Suprapubic skin (tissue), 3 donors: ENCODE data around the gene SMIM34.
"Not testable (repeated sequence)": the region's sequence is repeated elsewhere in the genome, so short reads cannot be mapped to it uniquely, and the experiment has no call there.

Source experiments
- EP300 ChIP-seq: sonication (generic); formaldehyde crosslinking; IDR thresholded peaks from one replicate; pipeline ENCODE4 v1.6.1; 2017; ENCODE audit warnings: antibody characterized with exemption
- POLR2A ChIP-seq, 2 donors: fragments of 450-650 bp; IDR thresholded peaks; one replicate each; pipeline ENCODE4 v1.6.1; 2017; ENCODE audit warnings: antibody characterized with exemption in 2 of 2, mild to moderate bottlenecking in 2 of 2, moderate library complexity in 2 of 2
- TF ChIP-seq, protein P1 (sequence below), 2 donors: fragments of 200-600 bp in 1 of 2; fragments of 450-650 bp in 1 of 2; sonication (generic) in 1 of 2; IDR thresholded peaks; one replicate each; pipeline ENCODE4 v1.5.1; 2016 to 2019; ENCODE audit warnings: antibody characterized with exemption in 2 of 2, mild to moderate bottlenecking in 1 of 2, moderate library complexity in 1 of 2

DNA sequence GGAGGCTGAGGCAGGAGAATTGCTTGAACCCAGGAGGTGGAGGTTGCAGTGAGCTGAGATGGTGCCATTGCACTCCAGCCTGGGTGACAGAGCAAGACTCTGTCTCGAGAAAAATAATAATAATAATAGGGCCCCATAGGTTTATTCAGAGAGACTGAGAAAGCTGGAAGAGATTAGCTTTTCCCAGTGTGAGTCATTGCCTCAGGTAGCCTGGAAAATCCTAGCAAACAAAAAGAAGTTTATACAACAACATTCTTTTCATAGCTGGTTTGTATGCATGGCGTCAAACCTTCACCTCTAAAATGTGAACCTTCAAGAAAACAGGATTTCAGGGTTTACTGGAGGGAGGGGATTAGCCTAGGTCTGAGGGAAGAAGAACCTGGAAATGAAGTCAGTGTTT, 40.6 kb downstream of the SMIM34 start:
- TF ChIP-seq, protein P1, sequence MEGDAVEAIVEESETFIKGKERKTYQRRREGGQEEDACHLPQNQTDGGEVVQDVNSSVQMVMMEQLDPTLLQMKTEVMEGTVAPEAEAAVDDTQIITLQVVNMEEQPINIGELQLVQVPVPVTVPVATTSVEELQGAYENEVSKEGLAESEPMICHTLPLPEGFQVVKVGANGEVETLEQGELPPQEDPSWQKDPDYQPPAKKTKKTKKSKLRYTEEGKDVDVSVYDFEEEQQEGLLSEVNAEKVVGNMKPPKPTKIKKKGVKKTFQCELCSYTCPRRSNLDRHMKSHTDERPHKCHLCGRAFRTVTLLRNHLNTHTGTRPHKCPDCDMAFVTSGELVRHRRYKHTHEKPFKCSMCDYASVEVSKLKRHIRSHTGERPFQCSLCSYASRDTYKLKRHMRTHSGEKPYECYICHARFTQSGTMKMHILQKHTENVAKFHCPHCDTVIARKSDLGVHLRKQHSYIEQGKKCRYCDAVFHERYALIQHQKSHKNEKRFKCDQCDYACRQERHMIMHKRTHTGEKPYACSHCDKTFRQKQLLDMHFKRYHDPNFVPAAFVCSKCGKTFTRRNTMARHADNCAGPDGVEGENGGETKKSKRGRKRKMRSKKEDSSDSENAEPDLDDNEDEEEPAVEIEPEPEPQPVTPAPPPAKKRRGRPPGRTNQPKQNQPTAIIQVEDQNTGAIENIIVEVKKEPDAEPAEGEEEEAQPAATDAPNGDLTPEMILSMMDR (IDR thresholded peaks at IDR 0.05), result not testable (repeated sequence)
- not testable (repeated sequence) for TF ChIP-seq POLR2A (IDR thresholded peaks at IDR 0.05); EP300
